H1 (cell line): ENCODE measurements around the gene SYK. TPM values are rescaled to one million over a fixed set of nuclear protein-coding genes. Genes with fewer than 3 reads are reported as not detected.

Experiments used
- RAD21 ChIP-seq, 2 experiments: IDR thresholded peaks in 1 of 2; conservative IDR thresholded peaks in 1 of 2; 2 replicates each; pipeline ENCODE4 v1.6.1; 2011; ENCODE audit warnings: low read depth in 2 of 2, low read length in 2 of 2, improper control_type of control experiment in 1 of 2, inconsistent platforms in 1 of 2, mild to moderate bottlenecking in 1 of 2, moderate library complexity in 1 of 2
- SP1 ChIP-seq: IDR thresholded peaks from 2 replicates; pipeline ENCODE4 v1.6.1; 2011; ENCODE audit warnings: low read depth, low read length
- polyA plus RNA-seq, 7 experiments: library from polyadenylated mRNA; depleted of rRNA in 3 of 7; stranded (reverse) in 5 of 7; unstranded in 2 of 7; fragments of >200 nt in 5 of 7; fragments of 200-250 nt in 2 of 7; gene quantifications; 1 replicate in 5 of 7; 2 replicates in 1 of 7; 4 replicates in 1 of 7; pipeline versions ENCODE4 v1.2.1 to v1.2.3, GENCODE V29; 2011 to 2013; ENCODE audit warnings: missing spikeins in 2 of 7, mixed read lengths in 2 of 7
- total RNA-seq: library from RNA; stranded (reverse); fragmentation: NEBNext Ultra II Directional; extraction: Animal tissue kit (Norgen Biotek cat#: 25700); gene quantifications from 2 replicates; pipeline ENCODE4 v1.2.1, GENCODE V29; 2021

Gene SYK
- total and polyA plus RNA-seq, 2 of the 8 experiments (the other 6 are each of a cell fraction or from before 2014, with no cell fraction given) = 1.5 to 4.4 TPM

DNA sequence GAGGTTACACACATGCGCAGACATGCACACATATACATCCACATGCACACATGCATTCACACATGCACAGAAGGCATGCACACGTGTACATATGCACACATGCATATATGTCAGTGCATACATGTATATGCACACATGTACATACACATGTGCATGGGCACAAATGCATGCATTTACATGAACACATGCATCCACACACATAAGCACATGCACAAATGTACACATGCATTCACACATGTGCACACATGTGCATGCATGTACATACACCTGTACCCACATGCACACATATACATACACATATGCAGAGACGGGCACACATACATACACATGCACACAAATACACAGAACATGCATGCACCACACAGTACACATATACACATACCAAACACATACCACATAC lies 97.7 kb downstream of the SYK start (continued):
- no peak for TF ChIP-seq RAD21 (IDR thresholded peaks at IDR 0.05 in 1 of 2, conservative IDR thresholded peaks at IDR 0.05 in 1 of 2; ENCODE audit: low read depth in 2 of 2, low read length in 2 of 2)
- TF ChIP-seq SP1 = no peak
